Fibroblast of lung (primary cell): ENCODE data around the gene TIMM17B. TPM values are rescaled to one million over a fixed set of nuclear protein-coding genes. Genes with fewer than 3 reads are reported as not detected.

Experiments used
- DNase-seq, 2 donors: peaks; one replicate each; pipeline versions ENCODE4 v3.0.0 to v3.0.0-alpha.2; 2010; ENCODE audit warnings: low read depth in 2 of 2
- H2AFZ ChIP-seq: 2 replicates; pipeline ENCODE4 v1.5.1; 2012; ENCODE audit warnings: low read length, control low read depth, inconsistent platforms
- H3K27ac ChIP-seq: 2 replicates; pipeline ENCODE4 v1.5.1; 2011; ENCODE audit warnings: low read length, control low read depth; ENCODE audit not compliant: insufficient read depth
- H3K27me3 ChIP-seq: 2 replicates; pipeline ENCODE4 v1.5.1; 2011; ENCODE audit warnings: mild to moderate bottlenecking, low read length; ENCODE audit not compliant: control insufficient read depth, insufficient read depth
- H3K36me3 ChIP-seq: 2 replicates; pipeline ENCODE4 v1.5.1; 2011; ENCODE audit warnings: low read length; ENCODE audit not compliant: control insufficient read depth, insufficient read depth
- H3K4me1 ChIP-seq: 2 replicates; pipeline ENCODE4 v1.5.1; 2011; ENCODE audit warnings: low read length; ENCODE audit not compliant: control insufficient read depth, insufficient read depth; ENCODE audit errors: extremely low read depth
- H3K4me2 ChIP-seq: 2 replicates; pipeline ENCODE4 v1.5.1; 2011; ENCODE audit warnings: low read length, control low read depth; ENCODE audit not compliant: insufficient read depth; ENCODE audit errors: extremely low read depth
- H3K4me3 ChIP-seq, 4 experiments: fragments of 200-600 bp in 1 of 4; sonication (generic) in 1 of 4; replicated peaks in 1 of 4; 2 replicates each; pipeline ENCODE4 v1.5.1; 2011 to 2016; ENCODE audit warnings: low read length in 4 of 4, low read depth in 3 of 4, mild to moderate bottlenecking in 3 of 4, control low read depth in 2 of 4, inconsistent platforms in 1 of 4, mixed read lengths in 1 of 4; ENCODE audit not compliant: insufficient read depth in 1 of 4; ENCODE audit errors: control extremely low read depth in 1 of 4
- H3K79me2 ChIP-seq: 2 replicates; pipeline ENCODE4 v1.5.1; 2012; ENCODE audit warnings: mild to moderate bottlenecking, low read length, inconsistent platforms; ENCODE audit not compliant: control insufficient read depth, insufficient read depth
- H3K9ac ChIP-seq: 2 replicates; pipeline ENCODE4 v1.5.1; 2011; ENCODE audit warnings: mild to moderate bottlenecking, low read length, control low read depth; ENCODE audit not compliant: insufficient read depth
- H3K9me3 ChIP-seq: 2 replicates; pipeline ENCODE4 v1.5.1; 2012; ENCODE audit warnings: low read depth, low read length; ENCODE audit not compliant: control insufficient read depth, insufficient read depth
- H4K20me1 ChIP-seq: 2 replicates; pipeline ENCODE4 v1.5.1; 2011; ENCODE audit warnings: low read length; ENCODE audit not compliant: control insufficient read depth, insufficient read depth; ENCODE audit errors: extremely low read depth
- CTCF ChIP-seq, 2 donors: IDR thresholded peaks in 1 of 2; conservative IDR thresholded peaks in 1 of 2; 1 replicate in 1 of 2; 2 replicates in 1 of 2; pipeline ENCODE4 v1.5.1; 2011 to 2012; ENCODE audit warnings: low read length in 2 of 2, control low read depth in 1 of 2, inconsistent platforms in 1 of 2, low read depth in 1 of 2, mild to moderate bottlenecking in 1 of 2
- EZH2 ChIP-seq: IDR thresholded peaks from 2 replicates; pipeline ENCODE4 v1.5.1; 2012; ENCODE audit warnings: low read length, control low read depth, mild to moderate bottlenecking; ENCODE audit errors: missing control alignments
- polyA plus RNA-seq, 2 donors: library from polyadenylated mRNA; depleted of rRNA in 1 of 2; stranded (reverse) in 1 of 2; unstranded in 1 of 2; fragments of >200 nt; gene quantifications; 2 replicates each; pipeline ENCODE4 v1.2.1, GENCODE V29; 2011 to 2012; ENCODE audit warnings: missing spikeins in 1 of 2
- total RNA-seq: library from RNA; depleted of rRNA; stranded (reverse); fragments of >200 nt; gene quantifications from 2 replicates; pipeline ENCODE4 v1.2.1, GENCODE V29; 2014

The TIMM17B gene
- total and polyA plus RNA-seq, 2 donors (not counting 1 experiment from before 2014, with no cell fraction given), result 19.0 to 32.0 TPM

DNA sequence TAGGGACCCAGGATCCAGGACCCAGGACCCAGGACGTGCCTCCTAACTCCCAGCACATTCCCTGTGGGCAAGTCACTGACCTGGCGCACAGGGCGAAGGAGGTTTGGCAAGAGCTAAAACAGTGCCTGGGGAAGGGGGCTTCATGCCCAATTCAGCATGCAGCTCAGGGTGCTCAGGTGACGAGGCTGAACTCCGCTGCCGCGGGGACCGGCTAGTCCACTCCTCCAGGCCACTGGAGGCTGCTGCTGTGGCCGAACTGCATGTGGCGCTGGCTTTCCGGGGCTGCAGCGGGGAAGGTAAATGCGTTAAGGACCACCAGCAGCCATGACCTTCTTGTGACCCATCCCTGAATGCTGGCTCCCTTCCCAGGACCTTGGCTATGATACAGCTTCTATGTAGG is 26.2 kb upstream of the TIMM17B start:
- Histone ChIP-seq H3K4me3 (no peak overlapping the region), H3K9ac (no peak overlapping the region), H3K36me3 (peaks cover 4% of the 10 kb centered on the region), H2AFZ (no peak overlapping the region), H4K20me1 (no peaks in the 10 kb centered on the region), H3K4me1 (no peaks in the 10 kb centered on the region), H3K79me2 (no peaks in the 10 kb centered on the region), H3K27me3 (no peaks in the 10 kb centered on the region), H3K27ac (no peak overlapping the region), H3K4me2 (no peak overlapping the region), H3K9me3 (no peaks in the 10 kb centered on the region)
- no peak for TF ChIP-seq EZH2
- no peak for TF ChIP-seq CTCF (conservative IDR thresholded peaks at IDR 0.05 in 1 of 2, IDR thresholded peaks at IDR 0.05 in 1 of 2; ENCODE audit: low read depth in 1 of 2, low read length in 2 of 2)
- no peak for DNase-seq

DNA sequence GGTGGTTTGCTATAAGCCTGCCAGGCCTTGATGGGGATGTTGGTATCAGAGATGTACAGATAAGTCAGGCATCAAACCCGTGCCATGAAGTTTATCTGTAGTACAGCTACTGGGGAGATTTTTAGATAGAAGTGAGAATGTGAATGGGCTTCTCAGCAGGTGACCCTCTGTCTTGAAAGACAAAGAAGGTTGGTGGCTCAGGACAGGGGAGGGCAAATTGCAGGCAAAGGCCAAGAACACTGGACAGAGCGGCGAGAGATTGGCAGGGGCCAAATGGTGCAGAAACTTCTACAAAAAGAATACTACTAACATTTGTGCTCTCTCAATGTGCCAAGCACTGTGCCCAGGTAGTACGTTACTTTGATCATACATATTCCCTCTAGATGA is 23.1 kb upstream of the TIMM17B start:
- H4K20me1 ChIP-seq, result no peaks in the 10 kb centered on the region
- H3K4me2 ChIP-seq, result no peak overlapping the region
- no peak overlapping the region for H3K9ac ChIP-seq
- DNase-seq, result no peak
- H3K4me1 ChIP-seq, result no peaks in the 10 kb centered on the region
- peaks cover 6% of the 10 kb centered on the region for H3K79me2 ChIP-seq
- no peak for TF ChIP-seq EZH2
- no peak for TF ChIP-seq CTCF (conservative IDR thresholded peaks at IDR 0.05 in 1 of 2, IDR thresholded peaks at IDR 0.05 in 1 of 2; ENCODE audit: low read depth in 1 of 2, low read length in 2 of 2)
- H2AFZ ChIP-seq, result no peak overlapping the region
- no peak overlapping the region for H3K4me3 ChIP-seq
- H3K9me3 ChIP-seq, result no peaks in the 10 kb centered on the region
- no peaks in the 10 kb centered on the region for H3K27me3 ChIP-seq
- no peak overlapping the region for H3K27ac ChIP-seq
- peaks cover 4% of the 10 kb centered on the region for H3K36me3 ChIP-seq

DNA sequence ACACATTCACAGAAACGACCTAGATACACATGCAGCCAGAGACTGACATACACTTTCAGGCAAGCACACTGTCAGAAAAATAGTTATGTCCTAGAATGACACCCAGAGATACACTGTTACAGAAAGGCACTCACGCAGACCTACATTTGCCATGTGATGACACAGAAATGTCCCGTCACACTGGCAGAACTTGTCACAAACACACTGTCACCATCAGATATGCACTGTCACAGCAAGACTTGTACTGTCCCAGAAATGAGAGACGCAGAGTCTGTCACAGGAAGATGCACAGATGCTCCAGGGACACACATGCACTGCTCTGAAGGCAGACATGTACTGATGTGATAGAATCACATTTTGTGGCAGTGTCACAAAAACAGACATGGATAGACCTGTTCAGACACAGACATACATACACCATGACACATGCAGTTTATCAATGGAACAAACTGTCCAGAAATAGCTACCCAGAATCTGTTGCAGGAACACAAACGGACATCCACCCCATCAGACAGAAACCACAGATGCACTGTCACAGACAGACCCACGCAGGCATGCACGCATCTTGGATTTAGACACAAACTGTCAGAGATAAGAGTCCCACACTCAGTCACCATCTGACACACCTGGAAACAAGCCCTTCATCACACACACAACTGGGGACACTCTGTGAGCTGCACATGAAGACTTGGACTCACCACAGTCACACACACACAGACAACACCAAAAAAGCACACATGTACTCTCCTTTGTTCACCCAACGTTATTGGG is 22.6 kb upstream of the TIMM17B start:
- peaks cover 4% of the 10 kb centered on the region for H3K36me3 ChIP-seq
- H3K9ac ChIP-seq, result no peak overlapping the region
- TF ChIP-seq CTCF (conservative IDR thresholded peaks at IDR 0.05 in 1 of 2, IDR thresholded peaks at IDR 0.05 in 1 of 2; ENCODE audit: low read depth in 1 of 2, low read length in 2 of 2) (no peak), EZH2 (no peak)
- no peak overlapping the region for H3K27ac ChIP-seq
- no peak overlapping the region for H3K4me3 ChIP-seq
- H3K4me1 ChIP-seq, result no peaks in the 10 kb centered on the region
- no peak overlapping the region for H2AFZ ChIP-seq
- H3K9me3 ChIP-seq, result no peaks in the 10 kb centered on the region
- H3K79me2 ChIP-seq, result peaks cover 6% of the 10 kb centered on the region
- DNase-seq, result no peak
- H3K4me2 ChIP-seq, result no peak overlapping the region
- no peaks in the 10 kb centered on the region for H3K27me3 ChIP-seq
- no peaks in the 10 kb centered on the region for H4K20me1 ChIP-seq
